ENCODE measurements around the gene CHRNA4.

The CHRNA4 gene

DNA sequence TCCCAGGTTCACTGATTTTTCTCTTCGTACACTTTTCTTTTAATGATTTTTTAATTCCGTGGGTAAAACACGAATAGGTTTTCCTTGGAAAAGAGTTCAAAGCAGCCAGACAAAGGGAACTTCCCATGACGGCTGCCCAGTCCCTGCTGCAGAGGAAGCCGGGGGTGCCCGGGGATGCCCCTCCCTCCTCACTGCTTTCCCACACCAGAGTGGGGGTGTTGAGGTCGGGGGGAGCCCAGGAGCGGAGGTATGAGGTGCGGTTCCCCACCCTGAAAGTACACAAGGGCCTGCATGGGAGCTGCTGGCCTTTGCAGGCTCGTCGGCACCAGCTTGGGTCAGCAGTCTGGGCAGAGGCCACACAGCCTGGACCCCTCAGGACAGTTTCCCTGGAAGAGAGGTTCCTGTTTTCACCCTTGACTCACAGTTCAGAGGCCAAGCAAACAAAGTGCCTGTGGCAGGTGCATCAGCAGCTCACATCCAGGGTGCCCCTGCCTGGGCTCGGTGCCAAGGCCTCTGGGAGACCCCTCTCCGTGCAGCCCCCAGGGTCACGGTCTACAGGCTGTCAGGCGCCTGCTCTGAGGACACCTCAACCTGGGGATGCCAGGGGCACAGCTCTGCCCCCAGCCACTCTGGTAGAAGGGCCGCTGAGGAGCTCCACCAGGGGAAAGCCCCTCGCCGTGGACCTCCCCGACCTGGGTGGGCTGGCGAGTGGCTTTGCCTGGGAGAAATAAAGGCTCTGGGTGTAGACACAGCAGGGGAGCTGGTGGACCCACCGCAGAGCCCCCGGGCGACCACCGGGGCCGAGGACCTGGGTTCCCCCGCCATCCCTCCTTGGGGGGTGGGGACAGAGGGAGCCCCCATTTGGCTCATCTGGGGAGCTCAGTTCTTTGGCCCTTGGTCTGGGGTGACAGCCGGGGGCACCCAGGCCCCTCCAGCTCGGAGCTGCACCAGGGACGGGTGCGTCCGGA lies 15.4 kb upstream of the CHRNA4 start:
- no peak for DNase-seq

DNA sequence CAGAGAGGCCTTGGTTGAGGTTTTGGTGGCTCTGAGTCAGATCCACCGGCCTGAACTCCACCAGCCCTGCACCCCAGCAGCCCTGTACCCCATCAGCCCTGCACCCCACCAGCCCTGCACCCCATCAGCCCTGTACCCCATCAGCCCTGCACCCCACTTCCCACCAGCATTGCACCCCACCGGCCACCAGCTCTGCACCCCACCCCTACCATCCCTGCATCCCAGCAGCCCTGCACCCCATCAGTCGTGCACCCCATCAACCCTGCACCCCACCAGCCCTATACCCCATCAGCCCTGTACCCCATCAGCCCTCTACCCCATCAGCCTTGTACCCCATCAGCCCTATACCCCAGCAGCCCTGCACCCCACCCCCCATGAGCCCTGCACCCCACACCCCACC lies 14.3 kb upstream of the CHRNA4 start:
- no peak for DNase-seq

GRCh38 chr20:63374504-63374903 lies 13.4 kb upstream of the CHRNA4 start:
- DNase-seq = no peak

GRCh38 chr20:63373996-63374395 lies 12.8 kb upstream of the CHRNA4 start:
- no peak for DNase-seq

DNA sequence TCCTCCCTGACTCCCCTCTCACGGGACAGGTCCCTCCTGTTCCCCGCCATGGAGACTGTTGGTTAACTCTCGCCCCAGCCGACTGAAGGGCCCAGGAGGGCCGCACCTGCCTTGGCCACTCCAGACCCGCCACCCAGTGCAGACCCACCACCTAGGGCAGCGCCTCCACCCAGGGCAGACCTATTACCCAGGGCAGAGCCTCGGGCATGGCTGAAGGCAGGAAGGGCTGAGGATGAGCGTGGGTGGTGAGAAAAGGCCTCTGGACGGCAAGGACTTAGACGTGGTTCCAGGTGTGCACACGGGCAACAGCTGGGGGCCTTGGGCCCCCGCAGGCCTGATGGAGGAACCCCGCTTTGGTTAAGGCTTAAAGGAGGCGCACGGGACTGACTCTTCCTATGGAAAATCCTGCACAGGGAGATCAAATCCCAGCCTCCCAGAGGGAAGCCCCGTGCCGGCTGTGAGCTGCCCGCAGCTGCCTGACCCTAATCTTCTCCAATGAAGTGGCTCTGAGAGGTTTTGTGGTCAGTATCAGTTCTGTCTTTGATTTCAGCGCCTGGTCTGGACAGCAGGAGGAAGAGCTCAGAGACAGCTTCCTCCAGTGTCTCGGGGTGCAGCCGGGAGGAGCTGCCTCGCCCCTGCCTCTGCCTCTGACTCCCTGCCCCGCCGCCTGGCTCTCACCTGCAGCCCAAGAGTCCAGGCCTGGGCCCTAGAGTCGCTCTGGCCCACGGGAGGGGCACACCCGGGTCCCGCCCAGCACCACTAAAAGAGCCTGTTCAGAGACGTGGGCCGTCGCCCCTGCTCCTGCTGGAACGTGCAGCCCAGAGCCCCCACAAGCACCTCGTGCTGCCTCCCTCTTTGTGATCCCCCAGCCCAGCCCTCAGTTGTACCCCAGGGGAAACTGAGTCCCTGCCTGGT lies 12.1 kb upstream of the CHRNA4 start:
- DNase-seq = no peak

- DNase-seq = no peak
Observed at GRCh38 chr20:63371291-63371865, 10.2 kb upstream of the CHRNA4 start.

DNA sequence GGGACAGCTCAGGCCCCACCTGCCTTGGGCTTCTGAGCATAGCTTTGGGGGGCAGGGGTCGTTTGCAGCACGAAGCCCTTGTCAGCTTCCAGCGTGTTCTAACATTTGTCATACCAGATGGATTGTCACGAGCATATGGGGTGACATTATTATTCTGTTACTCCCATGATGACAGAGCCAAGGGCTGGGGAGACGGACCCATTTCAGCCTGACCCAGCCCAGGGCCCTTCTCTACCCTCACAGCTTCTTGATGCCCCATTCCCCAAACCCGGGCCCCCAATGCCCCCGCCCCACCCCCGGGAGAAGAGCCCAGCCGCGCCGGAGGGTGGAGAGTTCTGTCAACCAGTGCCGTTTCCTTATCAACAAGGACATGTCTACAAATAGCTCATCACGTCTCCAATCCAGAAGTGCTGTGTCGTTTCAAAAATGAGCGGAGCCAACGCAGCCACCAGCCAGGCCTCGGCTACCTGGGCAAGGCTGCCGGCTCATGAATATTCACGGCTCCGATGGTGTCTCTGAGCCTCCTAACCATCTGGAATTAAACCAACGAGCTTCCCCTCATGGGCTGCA lies 9.6 kb upstream of the CHRNA4 start:
- DNase-seq = no peak

GRCh38 chr20:63369724-63370617 lies 8.8 kb upstream of the CHRNA4 start:
- no peak for DNase-seq

DNA sequence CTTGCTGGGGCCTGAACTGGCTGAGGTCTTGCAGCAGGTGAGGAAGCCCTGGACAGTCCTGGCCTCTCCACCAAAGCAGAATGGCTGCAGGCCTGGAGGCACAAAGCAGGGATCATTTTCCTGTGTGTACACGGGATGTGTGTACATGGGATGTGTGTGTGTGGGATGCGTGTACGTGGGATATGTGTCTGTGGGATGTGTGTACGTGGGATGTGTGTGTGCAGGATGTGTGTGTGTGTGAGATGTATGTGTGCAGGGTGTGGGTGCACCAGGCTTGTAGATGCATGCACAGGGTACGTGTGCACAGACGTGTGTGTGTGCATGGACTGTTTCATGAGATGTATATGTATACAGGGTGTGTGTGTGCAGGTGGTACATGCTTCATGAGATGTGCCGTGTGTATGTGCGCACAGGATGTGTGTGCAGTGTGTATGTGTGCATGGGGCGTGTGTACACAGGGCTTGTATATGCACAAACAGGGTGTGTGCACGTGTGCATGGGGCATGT lies 7.9 kb upstream of the CHRNA4 start:
- no peak for DNase-seq

DNA sequence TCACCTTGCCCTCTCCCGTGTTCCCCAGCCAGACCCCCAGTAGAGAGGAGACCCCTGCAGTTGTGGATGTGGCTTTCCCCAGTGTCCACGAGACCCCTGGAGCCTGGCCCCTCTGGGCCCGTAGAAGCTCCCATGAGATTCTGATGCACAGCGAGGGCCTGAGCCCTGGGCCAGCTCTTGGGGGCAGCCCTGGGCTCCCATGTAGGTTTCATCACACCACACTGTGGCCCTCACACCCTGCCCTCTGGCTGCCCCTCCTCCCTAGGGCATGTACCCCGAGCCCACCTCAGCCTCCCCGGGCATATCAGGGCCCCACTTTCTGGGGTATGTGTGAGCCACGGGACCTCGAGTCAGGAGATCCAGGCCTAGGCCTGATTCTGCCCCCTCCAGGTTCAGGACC lies 7.0 kb upstream of the CHRNA4 start:
- no peak for DNase-seq

- DNase-seq = no peak
Observed at GRCh38 chr20:63367446-63368055, 6.4 kb upstream of the CHRNA4 start.

GRCh38 chr20:63366390-63367365 lies 5.5 kb upstream of the CHRNA4 start:
- no peak for DNase-seq

DNA sequence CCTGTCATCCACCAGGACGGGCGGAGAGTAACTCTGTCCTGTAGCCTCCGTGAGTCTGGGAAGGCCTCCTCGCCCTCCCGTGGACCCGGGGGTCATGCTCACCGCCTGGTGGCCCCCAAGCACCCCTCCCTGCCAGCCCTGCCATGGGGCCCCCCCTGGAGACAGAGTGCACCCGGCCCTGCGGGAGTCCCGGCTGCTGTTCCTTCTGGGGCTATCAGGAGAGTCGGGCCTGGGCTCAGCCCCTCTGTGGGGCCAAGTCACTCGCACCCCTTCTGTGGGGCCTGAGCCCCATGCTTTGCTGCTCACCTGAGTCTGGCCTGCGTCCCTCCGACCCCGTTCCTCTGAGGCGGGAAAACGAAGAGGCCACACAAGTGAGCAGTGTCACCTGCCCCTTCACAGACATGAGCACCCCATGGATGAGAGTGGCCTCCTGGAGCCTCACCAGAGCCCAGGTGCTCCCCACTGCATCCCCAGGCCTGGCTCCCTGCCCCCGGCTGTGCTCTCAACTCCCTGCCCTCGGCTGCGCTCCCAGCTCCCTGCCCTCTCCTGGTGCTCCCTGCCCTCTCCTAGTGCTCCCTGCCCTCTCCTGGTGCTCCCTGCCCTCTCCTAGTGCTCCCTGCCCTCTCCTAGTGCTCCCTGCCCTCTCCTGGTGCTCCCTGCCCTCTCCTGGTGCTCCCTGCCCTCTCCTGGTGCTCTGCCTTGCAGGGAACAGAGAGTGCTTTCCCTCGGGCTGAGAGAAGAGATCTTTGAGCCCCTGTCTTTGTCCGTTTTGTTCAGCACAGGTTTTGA lies 4.6 kb upstream of the CHRNA4 start:
- no peak for DNase-seq

GRCh38 chr20:63364801-63365585 lies 3.8 kb upstream of the CHRNA4 start:
- DNase-seq = no peak

- DNase-seq = no peak
Observed at GRCh38 chr20:63363981-63364561, 2.9 kb upstream of the CHRNA4 start.

DNA sequence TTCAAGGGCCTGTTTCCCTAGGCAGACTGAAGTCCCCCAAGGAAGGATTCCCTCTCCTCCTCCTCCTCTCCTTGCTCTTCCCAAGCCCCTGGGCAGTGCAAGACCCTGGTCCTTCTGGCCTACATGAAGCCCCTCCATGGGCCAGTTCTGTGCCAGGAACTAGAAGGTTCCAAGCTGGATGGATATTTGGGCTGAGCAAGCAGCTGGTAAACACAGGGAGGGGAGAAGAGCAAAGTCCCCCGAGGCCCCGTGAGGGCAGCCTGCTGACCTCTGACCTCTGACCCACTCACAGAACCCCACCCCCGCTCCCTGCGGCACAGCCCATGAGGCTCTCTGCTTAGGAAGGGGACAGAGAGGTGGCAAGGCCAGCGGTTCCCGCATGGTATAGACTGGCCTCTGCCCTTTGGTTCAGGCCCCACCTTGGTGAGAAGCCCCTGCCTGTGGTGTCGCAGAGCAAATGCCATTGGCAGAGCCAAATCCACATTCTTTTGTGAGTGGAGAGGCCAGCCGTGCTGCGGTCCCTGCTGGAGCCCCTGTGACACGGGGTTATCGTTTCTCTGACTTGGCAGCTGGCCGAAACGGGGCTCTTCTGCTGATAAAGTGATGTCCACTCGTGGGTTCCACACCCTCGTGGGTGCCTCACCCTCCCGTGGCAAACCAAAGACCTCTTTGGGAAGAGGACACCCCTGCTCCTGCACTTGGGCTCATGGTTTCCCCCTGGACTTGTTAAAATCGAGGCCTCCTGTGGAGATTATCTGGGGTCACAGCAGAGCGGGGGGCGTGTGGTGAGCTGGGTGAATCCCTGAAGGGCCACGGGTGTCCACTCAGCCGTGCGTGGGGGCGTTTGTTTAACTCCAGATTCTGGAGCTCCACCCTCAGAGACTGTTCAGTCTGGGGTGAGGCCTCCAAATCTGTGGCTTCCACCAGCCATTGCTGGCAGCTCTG lies 2.1 kb upstream of the CHRNA4 start:
- DNase-seq = no peak
